ENCODE measurements around the gene FAM90A1.
"Not testable (repeated sequence)": the region's sequence is repeated elsewhere in the genome, so short reads cannot be mapped to it uniquely, and the experiment has no call there.

FAM90A1 gene

DNA sequence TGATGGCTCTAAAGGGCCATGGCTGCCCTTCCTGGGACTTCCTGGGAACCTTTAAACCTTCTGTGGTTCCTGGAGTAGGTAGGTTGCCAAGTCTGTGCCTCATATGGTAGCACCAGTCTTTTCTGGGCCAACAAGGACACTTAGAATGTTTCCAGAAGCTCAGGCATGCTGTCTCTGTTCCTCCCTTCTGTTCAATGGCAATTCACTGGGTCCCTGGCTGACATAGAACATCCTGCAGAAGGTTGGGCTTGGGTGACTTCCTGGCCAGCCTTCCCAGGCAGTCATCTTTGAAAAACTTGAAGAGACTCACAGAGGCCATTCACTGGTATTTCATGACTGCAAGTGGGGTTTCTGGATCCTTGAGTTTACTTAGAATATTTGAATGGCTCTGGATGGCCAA, 46.1 kb downstream of the FAM90A1 start:
- in situ Hi-C loops (cut with MboI; ENCODE audit: low sequenced_read_pairs), result not testable (repeated sequence)

DNA sequence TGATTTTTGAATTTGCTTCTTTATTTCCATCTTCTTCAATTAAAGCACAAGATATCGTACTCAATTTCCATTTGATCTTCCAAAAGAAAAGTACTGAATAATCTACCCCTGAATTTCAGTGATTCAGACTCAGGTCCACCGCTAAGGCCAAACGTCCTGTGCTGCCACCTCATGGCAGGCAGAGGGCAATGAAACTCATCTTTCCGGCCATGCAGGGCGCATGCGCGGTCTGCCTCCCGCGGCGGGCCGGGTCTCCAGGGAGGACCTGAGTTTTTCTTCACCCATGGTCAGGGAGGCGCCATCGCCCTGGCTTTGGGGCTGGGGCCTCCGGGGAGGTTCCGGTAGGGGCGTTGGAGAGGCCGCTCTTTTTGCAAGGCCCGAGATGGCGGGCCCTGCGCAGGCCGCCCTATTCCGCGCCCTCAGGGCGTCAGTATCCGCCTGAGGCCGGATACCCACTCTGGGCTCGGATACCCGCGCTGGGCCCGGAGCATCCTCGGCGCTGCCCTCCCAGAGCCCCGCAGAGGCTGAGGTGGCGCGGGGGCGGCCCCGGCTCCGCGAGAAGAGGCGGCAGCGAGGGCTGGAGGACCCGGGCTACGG, 47.3 kb downstream of the FAM90A1 start:
- in situ Hi-C loops (cut with MboI; ENCODE audit: low sequenced_read_pairs), result not testable (repeated sequence)

DNA sequence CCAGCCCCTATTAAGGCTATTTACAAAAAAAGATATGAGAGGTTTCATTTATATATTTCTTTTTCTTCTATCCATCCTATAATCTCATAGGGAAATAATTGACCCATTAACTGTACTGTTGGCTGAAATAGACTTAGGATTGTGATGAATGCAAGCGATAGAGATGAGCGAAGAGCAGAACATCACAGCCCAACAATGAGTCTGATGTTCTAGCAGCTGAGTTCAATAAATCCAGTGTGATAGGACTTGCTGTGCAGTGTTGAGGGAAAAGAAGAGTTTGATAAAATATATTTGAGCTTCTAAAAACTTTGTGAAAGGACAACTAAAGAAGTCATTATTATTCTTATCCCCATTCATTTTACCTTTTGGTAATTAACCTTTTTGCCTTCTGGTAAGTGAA, 54.5 kb downstream of the FAM90A1 start:
- in situ Hi-C loops (cut with MboI; ENCODE audit: low sequenced_read_pairs), result not testable (repeated sequence)
